H9 (cell line): Measurements from ENCODE around the gene ITM2C. TPM values are rescaled to one million over a fixed set of nuclear protein-coding genes. Genes with fewer than 3 reads are reported as not detected.

Experiments used
- DNase-seq: peaks from one replicate; pipeline ENCODE4 v3.0.0-alpha.2; 2017
- H2AFZ ChIP-seq: one replicate; pipeline ENCODE4 v1.6.1; 2013; ENCODE audit warnings: mild to moderate bottlenecking, low read length, control low read depth, moderate library complexity
- H2AK5ac ChIP-seq: 2 replicates; pipeline ENCODE4 v1.6.1; 2013; ENCODE audit warnings: low read length, control low read depth, mixed read lengths; ENCODE audit not compliant: insufficient read length
- H2BK120ac ChIP-seq: one replicate; pipeline ENCODE4 v1.6.1; 2013; ENCODE audit warnings: low read depth, mild to moderate bottlenecking, low read length, control low read depth, inconsistent platforms; ENCODE audit not compliant: poor library complexity, severe bottlenecking
- H2BK12ac ChIP-seq: 2 replicates; pipeline ENCODE4 v1.6.1; 2013; ENCODE audit warnings: low read length, control low read depth, mixed read lengths, low read depth; ENCODE audit not compliant: insufficient read length
- H2BK15ac ChIP-seq: 2 replicates; pipeline ENCODE4 v1.6.1; 2013; ENCODE audit warnings: low read depth, low read length, control low read depth
- H2BK20ac ChIP-seq: one replicate; pipeline ENCODE4 v1.6.1; 2013; ENCODE audit warnings: low read depth, mild to moderate bottlenecking, low read length, control low read depth, inconsistent platforms; ENCODE audit not compliant: poor library complexity, severe bottlenecking
- H2BK5ac ChIP-seq: 2 replicates; pipeline ENCODE4 v1.6.1; 2013; ENCODE audit warnings: low read length, control low read depth, mixed read lengths; ENCODE audit not compliant: insufficient read length
- H3K14ac ChIP-seq: 2 replicates; pipeline ENCODE4 v1.6.1; 2013; ENCODE audit warnings: low read length, control low read depth; ENCODE audit not compliant: insufficient read depth
- H3K18ac ChIP-seq: 2 replicates; pipeline ENCODE4 v1.6.1; 2013; ENCODE audit warnings: low read depth, mild to moderate bottlenecking, mixed read lengths, low read length, control low read depth; ENCODE audit not compliant: insufficient read length
- H3K23ac ChIP-seq: 2 replicates; pipeline ENCODE4 v1.6.1; 2013; ENCODE audit warnings: low read length, control low read depth, mixed read lengths, low read depth; ENCODE audit not compliant: insufficient read length
- H3K23me2 ChIP-seq: 2 replicates; pipeline ENCODE4 v1.6.1; 2013; ENCODE audit warnings: low read depth, mild to moderate bottlenecking, mixed read lengths, low read length, control low read depth; ENCODE audit not compliant: insufficient read length, poor library complexity, severe bottlenecking
- H3K27ac ChIP-seq: 2 replicates; pipeline ENCODE4 v1.5.1; 2013; ENCODE audit warnings: low read length, control low read depth, mixed read lengths, low read depth; ENCODE audit not compliant: insufficient read length
- H3K27me3 ChIP-seq: 2 replicates; pipeline ENCODE4 v1.6.1; 2013; ENCODE audit warnings: low read length, control low read depth, inconsistent platforms; ENCODE audit not compliant: insufficient read depth
- H3K4ac ChIP-seq: 2 replicates; pipeline ENCODE4 v1.6.1; 2013; ENCODE audit warnings: low read depth, mild to moderate bottlenecking, control low read depth, inconsistent platforms, low read length, moderate library complexity
- H3K4me1 ChIP-seq: 2 replicates; pipeline ENCODE4 v1.6.1; 2013; ENCODE audit warnings: low read length, control low read depth, inconsistent platforms; ENCODE audit not compliant: insufficient read depth
- H3K4me2 ChIP-seq: 2 replicates; pipeline ENCODE4 v1.6.1; 2013; ENCODE audit warnings: low read length, control low read depth, mixed read lengths; ENCODE audit not compliant: insufficient read length, insufficient read depth
- H3K56ac ChIP-seq: 2 replicates; pipeline ENCODE4 v1.6.1; 2013; ENCODE audit warnings: low read depth, mild to moderate bottlenecking, mixed read lengths, low read length, control low read depth; ENCODE audit not compliant: insufficient read length
- H3K79me1 ChIP-seq: 2 replicates; pipeline ENCODE4 v1.6.1; 2013; ENCODE audit warnings: low read depth, mild to moderate bottlenecking, moderate library complexity, low read length, control low read depth, inconsistent platforms; ENCODE audit not compliant: insufficient read depth, poor library complexity, severe bottlenecking
- H3K79me2 ChIP-seq: 2 replicates; pipeline ENCODE4 v1.6.1; 2013; ENCODE audit warnings: low read length, control low read depth, inconsistent platforms; ENCODE audit not compliant: insufficient read depth
- H3K9ac ChIP-seq: 2 replicates; pipeline ENCODE4 v1.6.1; 2013; ENCODE audit warnings: low read length, control low read depth, mixed read lengths; ENCODE audit not compliant: insufficient read length; ENCODE audit errors: extremely low read depth
- H3K9me3 ChIP-seq: one replicate; pipeline ENCODE4 v1.6.1; 2013; ENCODE audit warnings: low read depth, low read length, inconsistent platforms; ENCODE audit not compliant: control insufficient read depth
- H3T11ph ChIP-seq: one replicate; pipeline ENCODE4 v1.6.1; 2013; ENCODE audit warnings: mild to moderate bottlenecking, low read length, control low read depth, inconsistent platforms
- H4K20me1 ChIP-seq: one replicate; pipeline ENCODE4 v1.6.1; 2013; ENCODE audit not compliant: control insufficient read depth, insufficient read length, insufficient read depth
- H4K5ac ChIP-seq: 2 replicates; pipeline ENCODE4 v1.6.1; 2013; ENCODE audit warnings: low read depth, mild to moderate bottlenecking, mixed read lengths, low read length, control low read depth; ENCODE audit not compliant: insufficient read length
- H4K8ac ChIP-seq: replicated peaks from 2 replicates; pipeline ENCODE4 v1.6.1; 2013; ENCODE audit warnings: low read length, control low read depth, mixed read lengths, low read depth; ENCODE audit not compliant: insufficient read length
- H4K91ac ChIP-seq: 2 replicates; pipeline ENCODE4 v1.6.1; 2013; ENCODE audit warnings: low read depth, mild to moderate bottlenecking, moderate library complexity, mixed read lengths, low read length, control low read depth; ENCODE audit not compliant: insufficient read length
- H3K27ac Mint-ChIP-seq, 3 experiments: 2 replicates in 2 of 3; 3 replicates in 1 of 3; pipeline ENCODE4 v1.8.0; 2020 to 2021; ENCODE audit warnings: mixed read lengths in 3 of 3, mild to moderate bottlenecking in 1 of 3, moderate library complexity in 1 of 3
- H3K27me3 Mint-ChIP-seq: 2 replicates; pipeline ENCODE4 v1.8.0; 2021; ENCODE audit warnings: low read depth, mild to moderate bottlenecking, moderate library complexity, mixed read lengths
- H3K36me3 Mint-ChIP-seq, 3 experiments: 2 replicates in 2 of 3; 3 replicates in 1 of 3; pipeline ENCODE4 v1.8.0; 2020 to 2021; ENCODE audit warnings: low read depth in 3 of 3, mixed read lengths in 3 of 3; ENCODE audit not compliant: insufficient read depth in 1 of 3
- H3K4me1 Mint-ChIP-seq, 2 experiments: 2 replicates each; pipeline ENCODE4 v1.8.0; 2020; ENCODE audit warnings: mixed read lengths in 2 of 2
- H3K4me3 Mint-ChIP-seq, 2 experiments: 2 replicates in 1 of 2; 3 replicates in 1 of 2; pipeline ENCODE4 v1.8.0; 2020 to 2021; ENCODE audit warnings: mild to moderate bottlenecking in 2 of 2, mixed read lengths in 2 of 2, moderate library complexity in 1 of 2
- H3K9me3 Mint-ChIP-seq, 2 experiments: 2 replicates in 1 of 2; 3 replicates in 1 of 2; pipeline ENCODE4 v1.8.0; 2020; ENCODE audit warnings: mild to moderate bottlenecking in 2 of 2, mixed read lengths in 2 of 2, moderate library complexity in 1 of 2
- CTCF ChIP-seq: fragments of 200-600 bp; sonication (generic); conservative IDR thresholded peaks from 3 replicates; pipeline ENCODE4 v1.8.0; 2021; ENCODE audit warnings: antibody characterized with exemption, mild to moderate bottlenecking
- WGBS: extraction: QIAGEN DNeasy Blood & Tissue Kit; methylation state at CpG from one replicate; pipeline ENCODE4 v1.1.7; 2013; ENCODE audit warnings: missing lambda C conversion rate, low lambda C conversion rate, mixed read lengths; ENCODE audit not compliant: insufficient read length; ENCODE audit errors: extremely low coverage; 5-methylcytosine and 5-hydroxymethylcytosine counted together
- total RNA-seq: library from RNA; stranded (reverse); gene quantifications from 2 replicates; pipeline ENCODE4 v1.2.1, GENCODE V29; 2021

ITM2C gene
- total RNA-seq, 1 experiment from 2014 or later, result 297 TPM

GRCh38 chr2:230927711-230928341 is 63.1 kb downstream of the ITM2C start:
- H3K27me3 ChIP-seq, result no peaks in the 10 kb centered on the region
- no peak overlapping the region for H4K91ac ChIP-seq
- no CpG with 5 or more reads among the region's 14 CpGs for WGBS
- no peak overlapping the region for H2BK12ac ChIP-seq
- no peaks in the 10 kb centered on the region for H3K79me2 ChIP-seq
- H3K27me3 Mint-ChIP-seq, result peaks cover 4% of the 10 kb centered on the region
- no peak overlapping the region for H3K23ac ChIP-seq
- TF ChIP-seq CTCF, result no peak
- no peak overlapping the region for H4K5ac ChIP-seq
- H2BK120ac ChIP-seq, result no peak overlapping the region
- no peak overlapping the region for H3K4ac ChIP-seq
- no peak overlapping the region for H3K27ac ChIP-seq
- H2AFZ ChIP-seq, result no peak overlapping the region
- peak; percentile 17 for DNase-seq
- H3K18ac ChIP-seq, result no peak overlapping the region
- H2AK5ac ChIP-seq, result no peak overlapping the region
- H2BK15ac ChIP-seq, result no peak overlapping the region
- no peak overlapping the region for H3T11ph ChIP-seq
- H3K56ac ChIP-seq, result no peak overlapping the region
- H4K8ac ChIP-seq, result no peak overlapping the region
- H3K4me3 Mint-ChIP-seq, result no peak overlapping the region
- no peaks in the 10 kb centered on the region for H3K9me3 Mint-ChIP-seq
- H3K14ac ChIP-seq, result no peak overlapping the region
- H3K4me1 ChIP-seq, result no peaks in the 10 kb centered on the region
- H3K36me3 Mint-ChIP-seq, result no peaks in the 10 kb centered on the region; a peak in 1 of 7 replicates
- H3K79me1 ChIP-seq, result no peaks in the 10 kb centered on the region
- no peak overlapping the region for H3K4me2 ChIP-seq
- H3K4me1 Mint-ChIP-seq, result peaks cover 0 to 6% of the 10 kb centered on the region in 2 experiments
- H3K23me2 ChIP-seq, result no peaks in the 10 kb centered on the region
- no peak overlapping the region for H3K9ac ChIP-seq
- H3K27ac Mint-ChIP-seq, result no peak overlapping the region
- H3K9me3 ChIP-seq, result no peaks in the 10 kb centered on the region
- no peak overlapping the region for H2BK20ac ChIP-seq
- no peak overlapping the region for H2BK5ac ChIP-seq
- H4K20me1 ChIP-seq, result no peaks in the 10 kb centered on the region

Other genes with a start within 250 kb of the ITM2C start
- gene CAB39, start 152.1 kb upstream of the ITM2C start, total RNA-seq, result 41.8 and 42.7 TPM in 2 replicates
- 0.11 TPM in 1 of 2 replicates, not detected in the other for gene GPR55, start 60.3 kb downstream of the ITM2C start, total RNA-seq
- gene SPATA3, start 131.2 kb downstream of the ITM2C start, total RNA-seq, result not detected in 2 replicates
- gene C2orf72, start 172.6 kb downstream of the ITM2C start, total RNA-seq, result 0.77 and 1.0 TPM in 2 replicates
- 166 and 180 TPM in 2 replicates for gene PSMD1, start 191.9 kb downstream of the ITM2C start, total RNA-seq